ENCODE data around the gene CCL11.

Gene CCL11

DNA sequence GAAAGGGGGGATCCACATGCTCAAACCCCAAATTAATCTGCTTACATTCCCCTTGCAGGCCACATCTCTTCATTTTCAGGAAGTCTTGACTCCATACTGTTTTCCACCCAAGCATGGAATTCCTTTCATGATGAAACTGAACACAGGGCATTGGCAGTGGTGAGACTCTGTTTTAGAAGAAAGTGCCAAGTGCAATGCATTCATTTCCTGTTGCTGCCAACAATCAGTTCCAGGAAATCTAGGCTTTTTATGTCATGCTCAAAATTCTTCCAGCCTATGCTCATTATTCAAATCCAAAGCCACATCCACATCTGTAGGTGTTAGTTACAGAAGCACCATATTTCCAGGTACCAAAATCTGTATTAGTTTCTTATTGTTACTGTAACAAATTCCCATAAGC, 26.4 kb upstream of the CCL11 start:
- Mint-ChIP-seq H3K9me3 (no peaks in the 10 kb centered on the region), H3K4me3 (no peak overlapping the region), H3K36me3 (ENCODE audit: low read depth) (no peaks in the 10 kb centered on the region), H3K27ac (peak overlapping the region; percentile 34), H3K4me1 (peaks cover 34% of the 10 kb centered on the region), H3K27me3 (ENCODE audit: low read depth, poor library complexity) (peaks cover 18% of the 10 kb centered on the region)
- TF ChIP-seq, protein P1, sequence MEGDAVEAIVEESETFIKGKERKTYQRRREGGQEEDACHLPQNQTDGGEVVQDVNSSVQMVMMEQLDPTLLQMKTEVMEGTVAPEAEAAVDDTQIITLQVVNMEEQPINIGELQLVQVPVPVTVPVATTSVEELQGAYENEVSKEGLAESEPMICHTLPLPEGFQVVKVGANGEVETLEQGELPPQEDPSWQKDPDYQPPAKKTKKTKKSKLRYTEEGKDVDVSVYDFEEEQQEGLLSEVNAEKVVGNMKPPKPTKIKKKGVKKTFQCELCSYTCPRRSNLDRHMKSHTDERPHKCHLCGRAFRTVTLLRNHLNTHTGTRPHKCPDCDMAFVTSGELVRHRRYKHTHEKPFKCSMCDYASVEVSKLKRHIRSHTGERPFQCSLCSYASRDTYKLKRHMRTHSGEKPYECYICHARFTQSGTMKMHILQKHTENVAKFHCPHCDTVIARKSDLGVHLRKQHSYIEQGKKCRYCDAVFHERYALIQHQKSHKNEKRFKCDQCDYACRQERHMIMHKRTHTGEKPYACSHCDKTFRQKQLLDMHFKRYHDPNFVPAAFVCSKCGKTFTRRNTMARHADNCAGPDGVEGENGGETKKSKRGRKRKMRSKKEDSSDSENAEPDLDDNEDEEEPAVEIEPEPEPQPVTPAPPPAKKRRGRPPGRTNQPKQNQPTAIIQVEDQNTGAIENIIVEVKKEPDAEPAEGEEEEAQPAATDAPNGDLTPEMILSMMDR (IDR thresholded peaks at IDR 0.05): no peak
- no peak for DNase-seq

DNA sequence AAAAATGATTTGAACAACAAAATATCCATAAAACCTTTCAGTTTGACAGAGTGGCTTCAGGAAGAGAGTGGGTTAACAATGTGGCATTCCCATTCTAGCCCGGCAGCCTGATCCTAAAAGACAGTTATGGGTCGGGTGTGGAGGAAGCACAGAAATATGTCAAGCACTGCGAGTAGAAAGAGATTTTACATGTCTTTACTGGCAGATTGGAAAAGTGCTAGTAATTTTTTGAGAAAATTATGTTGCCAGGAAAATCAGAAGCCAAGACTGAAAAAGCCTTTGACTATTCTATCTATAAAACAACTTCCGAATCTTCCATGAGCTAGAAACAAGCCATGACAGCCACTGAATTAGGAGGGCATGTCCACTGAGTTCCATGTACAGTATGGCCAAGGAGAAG, 24.7 kb upstream of the CCL11 start:
- Mint-ChIP-seq H3K27ac (no peak overlapping the region), H3K4me3 (no peak overlapping the region), H3K4me1 (peaks cover 25% of the 10 kb centered on the region), H3K9me3 (no peaks in the 10 kb centered on the region), H3K36me3 (ENCODE audit: low read depth) (no peaks in the 10 kb centered on the region), H3K27me3 (ENCODE audit: low read depth, poor library complexity) (peaks cover 14% of the 10 kb centered on the region)
- TF ChIP-seq, protein P1 (IDR thresholded peaks at IDR 0.05): no peak
- DNase-seq: no peak

DNA sequence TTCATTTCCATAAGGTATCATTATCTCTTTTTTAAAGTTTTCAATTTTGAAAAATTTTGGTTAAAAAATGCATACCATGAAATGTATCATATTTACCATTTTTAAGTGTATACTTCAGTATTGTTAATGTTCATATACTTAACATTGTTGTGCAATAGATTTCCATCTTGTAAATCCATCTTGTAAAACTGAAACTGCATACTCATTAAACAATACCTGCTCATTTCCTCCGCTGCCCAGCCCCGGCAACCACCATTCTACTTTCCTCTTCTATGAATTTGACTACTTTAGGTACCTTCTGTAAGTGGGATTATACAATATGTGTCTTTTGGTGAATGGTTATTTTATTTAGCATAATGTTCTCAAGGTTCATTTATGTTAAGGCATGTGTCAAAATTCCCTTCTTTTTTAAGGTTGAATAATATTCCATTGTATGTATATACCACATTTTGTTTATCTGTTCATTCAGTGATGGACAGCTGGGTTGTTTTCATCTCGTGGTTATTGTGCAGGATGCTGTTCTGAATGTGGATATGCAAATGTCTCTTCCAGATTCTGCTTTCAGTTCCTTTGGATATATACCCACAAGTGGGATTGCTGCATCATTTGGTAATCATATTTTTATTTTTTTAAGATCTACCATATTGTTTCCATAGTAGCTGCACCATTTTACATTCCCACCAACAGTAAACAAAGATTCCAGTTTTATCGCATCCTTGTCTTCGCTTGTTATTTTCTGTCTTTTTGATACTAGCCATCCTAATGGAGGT, 23.8 kb upstream of the CCL11 start:
- Mint-ChIP-seq H3K4me3 (no peak overlapping the region), H3K9me3 (no peaks in the 10 kb centered on the region)

DNA sequence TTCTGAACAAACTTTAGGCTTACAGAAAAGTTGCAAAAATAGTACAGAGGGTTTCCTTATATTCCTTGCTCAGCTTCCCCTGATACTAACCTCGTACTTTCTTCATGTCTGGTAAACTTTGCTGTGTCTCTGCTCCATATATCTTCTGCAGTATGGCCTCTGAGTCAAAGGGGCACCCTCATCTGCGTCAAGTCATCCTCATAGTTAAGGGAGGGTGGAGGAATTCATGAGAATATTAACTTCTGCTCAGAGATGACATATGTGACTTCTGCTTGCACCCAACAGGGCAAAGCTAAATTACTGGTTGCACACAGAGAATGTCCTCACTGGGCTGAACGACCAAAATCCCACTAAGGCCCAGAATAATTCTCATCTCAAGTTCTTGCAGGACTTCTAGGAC, 19.8 kb upstream of the CCL11 start:
- Mint-ChIP-seq H3K4me3 (no peak overlapping the region), H3K27me3 (ENCODE audit: low read depth, poor library complexity) (peaks cover 11% of the 10 kb centered on the region), H3K4me1 (no peaks in the 10 kb centered on the region), H3K9me3 (no peaks in the 10 kb centered on the region), H3K27ac (no peak overlapping the region), H3K36me3 (ENCODE audit: low read depth) (no peaks in the 10 kb centered on the region)
- TF ChIP-seq, protein P1 (IDR thresholded peaks at IDR 0.05): no peak
- DNase-seq: no peak

More for the DNA sequence above, 23.8 kb upstream of the CCL11 start:
- TF ChIP-seq, protein P1 (IDR thresholded peaks at IDR 0.05): no peak
- H3K27me3 Mint-ChIP-seq (ENCODE audit: low read depth, poor library complexity): peaks cover 14% of the 10 kb centered on the region
- H3K36me3 Mint-ChIP-seq (ENCODE audit: low read depth): no peaks in the 10 kb centered on the region
- DNase-seq: no peak
- no peak overlapping the region for H3K27ac Mint-ChIP-seq
- H3K4me1 Mint-ChIP-seq: peaks cover 25% of the 10 kb centered on the region

DNA sequence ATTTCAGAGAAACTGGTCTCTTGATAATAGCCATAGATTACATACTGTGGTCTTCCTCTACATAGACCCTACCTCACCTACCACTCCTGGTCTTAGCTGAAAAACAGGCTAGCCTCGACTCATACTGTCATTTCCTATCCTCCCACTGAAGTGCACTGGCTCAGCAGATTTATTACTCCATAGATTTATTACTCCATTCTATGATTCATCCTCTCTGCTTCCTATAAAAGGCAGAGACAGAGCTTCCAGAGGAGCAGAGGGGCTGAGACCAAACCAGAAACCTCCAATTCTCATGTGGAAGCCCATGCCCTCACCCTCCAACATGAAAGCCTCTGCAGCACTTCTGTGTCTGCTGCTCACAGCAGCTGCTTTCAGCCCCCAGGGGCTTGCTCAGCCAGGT, 15.6 kb upstream of the CCL11 start, which contains the start of gene CCL7:
CCL7 (plus strand) TSS at position 253 of the 400 bp plus-strand sequence; CDS start at position 323, 70 bp downstream.
- Mint-ChIP-seq H3K4me1 (no peaks in the 10 kb centered on the region), H3K27me3 (ENCODE audit: low read depth, poor library complexity) (peaks cover 29% of the 10 kb centered on the region), H3K4me3 (no peak within 1 kb of the TSS), H3K27ac (no peak within 1 kb of the TSS), H3K9me3 (no peaks in the 10 kb centered on the region), H3K36me3 (ENCODE audit: low read depth) (no peaks in the 10 kb centered on the region)
- TF ChIP-seq, protein P1 (IDR thresholded peaks at IDR 0.05): no peak
- no peak for DNase-seq

DNA sequence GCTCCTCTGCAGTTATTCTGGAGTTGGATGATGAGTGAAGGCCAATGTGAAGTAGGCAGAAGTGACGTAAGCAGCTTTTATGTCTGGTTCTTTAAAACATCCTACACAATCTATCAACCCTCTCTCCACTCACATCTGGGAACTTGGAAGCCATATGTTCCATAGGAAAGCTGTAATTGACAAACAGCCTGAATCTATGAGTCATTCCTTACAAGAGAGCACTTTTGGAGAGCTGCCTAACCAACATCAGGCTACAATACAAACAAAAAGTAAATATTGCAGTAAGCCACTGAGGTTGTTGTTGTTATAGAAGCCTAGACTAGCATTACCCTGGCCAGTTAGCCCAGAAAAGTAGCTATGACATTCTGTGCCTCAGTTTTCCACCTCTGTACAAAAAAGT, 9.7 kb upstream of the CCL11 start:
- no peaks in the 10 kb centered on the region for H3K9me3 Mint-ChIP-seq
- TF ChIP-seq, protein P1 (IDR thresholded peaks at IDR 0.05): no peak
- H3K4me1 Mint-ChIP-seq: no peaks in the 10 kb centered on the region
- H3K36me3 Mint-ChIP-seq (ENCODE audit: low read depth): no peaks in the 10 kb centered on the region
- no peak overlapping the region for H3K27ac Mint-ChIP-seq
- no peak for DNase-seq
- H3K27me3 Mint-ChIP-seq (ENCODE audit: low read depth, poor library complexity): peaks cover 22% of the 10 kb centered on the region
- H3K4me3 Mint-ChIP-seq: no peak overlapping the region

All from nephron progenitor cell (in vitro differentiated cells).